ENCODE data around the gene ZC2HC1B. TPM values are rescaled to one million over a fixed set of nuclear protein-coding genes. Genes with fewer than 3 reads are reported as not detected.

The ZC2HC1B gene
- polyA plus RNA-seq, 1 donor = not detected

GRCh38 chr6:143934331-143934730 lies 70.1 kb downstream of the ZC2HC1B start:
- no peak for DNase-seq

- DNase-seq = no peak
Measured at GRCh38 chr6:143934867-143935266, 70.6 kb downstream of the ZC2HC1B start.

- no peak for DNase-seq
Measured at GRCh38 chr6:143936347-143936746, 72.1 kb downstream of the ZC2HC1B start.

GRCh38 chr6:143936778-143937667 lies 72.7 kb downstream of the ZC2HC1B start:
- no peak for DNase-seq

GRCh38 chr6:143937668-143937970 lies 73.3 kb downstream of the ZC2HC1B start:
- DNase-seq = no peak

GRCh38 chr6:143939364-143939763 lies 75.1 kb downstream of the ZC2HC1B start:
- no peak for DNase-seq

- no peak for DNase-seq
Measured at GRCh38 chr6:143940011-143940597, 75.8 kb downstream of the ZC2HC1B start.

GRCh38 chr6:143941852-143942627 lies 77.8 kb downstream of the ZC2HC1B start:
- no peak for DNase-seq

GRCh38 chr6:143948208-143948607 lies 83.9 kb downstream of the ZC2HC1B start:
- DNase-seq = no peak

GRCh38 chr6:143949535-143949934 lies 85.3 kb downstream of the ZC2HC1B start:
- no peak for DNase-seq

- no peak for DNase-seq
Measured at GRCh38 chr6:143949962-143950361, 85.7 kb downstream of the ZC2HC1B start.

GRCh38 chr6:143950875-143951274 lies 86.6 kb downstream of the ZC2HC1B start:
- no peak for DNase-seq

- no peak for DNase-seq
Measured at GRCh38 chr6:143952060-143952778, 87.9 kb downstream of the ZC2HC1B start.

GRCh38 chr6:143952947-143953701 lies 88.8 kb downstream of the ZC2HC1B start:
- no peak for DNase-seq

- DNase-seq = no peak
Measured at GRCh38 chr6:143953922-143954321, 89.6 kb downstream of the ZC2HC1B start.

- no peak for DNase-seq
Measured at GRCh38 chr6:143955971-143956370, 91.7 kb downstream of the ZC2HC1B start.

GRCh38 chr6:143957679-143958274 lies 93.5 kb downstream of the ZC2HC1B start:
- DNase-seq = no peak

- no peak for DNase-seq
Measured at GRCh38 chr6:143958839-143959399, 94.6 kb downstream of the ZC2HC1B start.

GRCh38 chr6:143959927-143960326 lies 95.7 kb downstream of the ZC2HC1B start:
- no peak for DNase-seq

GRCh38 chr6:143961066-143961465 lies 96.8 kb downstream of the ZC2HC1B start:
- no peak for DNase-seq
